SK-N-MC (cell line): ENCODE measurements around the gene SLC26A11.

Experiments
- EZH2 ChIP-seq: fragments of 200-600 bp; sonication (generic); IDR thresholded peaks from one replicate; pipeline ENCODE4 v1.6.1; 2017; ENCODE audit warnings: antibody characterized with exemption
- POLR2AphosphoS5 ChIP-seq: IDR thresholded peaks from 2 replicates; pipeline ENCODE4 v1.6.1; 2012; ENCODE audit warnings: mild to moderate bottlenecking, low read depth, low read length, borderline replicate concordance

DNA sequence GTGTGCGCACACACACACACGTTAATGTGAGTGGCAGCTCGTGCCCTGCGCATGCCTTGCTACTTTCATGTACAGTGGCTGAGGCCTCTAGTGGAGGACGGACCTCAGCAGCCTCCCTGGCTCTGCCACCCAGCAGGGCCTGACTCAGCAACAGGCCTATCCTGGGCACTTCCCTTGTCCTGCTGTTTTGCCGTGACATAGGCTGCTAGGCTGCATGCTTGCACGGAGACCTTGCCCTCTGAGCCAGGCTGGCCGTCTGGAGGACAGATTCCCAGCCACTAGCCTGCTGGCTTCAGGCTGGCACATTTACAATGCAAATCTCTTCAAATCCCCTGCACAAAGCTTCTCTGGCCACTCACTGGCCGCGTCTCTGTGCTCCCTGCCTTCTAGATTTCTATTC is 49.9 kb downstream of the SLC26A11 start:
- TF ChIP-seq EZH2 (no peak), POLR2AphosphoS5 (no peak)
